Tibial artery (tissue), 4 donors: ENCODE results near the gene TSPAN18.
A peak's percentile ranks its signal among the peaks of the same experiment; 100 is the strongest.

Source experiments
- DNase-seq, 2 donors: peaks; one replicate each; pipeline ENCODE4 v3.0.0-alpha.2; 2019
- H3K27ac ChIP-seq, 2 donors: fragments of 200-600 bp; sonication (generic) in 1 of 2; 1 replicate in 1 of 2; 2 replicates in 1 of 2; pipeline ENCODE4 v1.5.1; 2018 to 2019; ENCODE audit warnings: mild to moderate bottlenecking in 1 of 2
- H3K27me3 ChIP-seq, 2 donors: fragments of 200-600 bp; sonication (generic) in 1 of 2; one replicate each; pipeline versions ENCODE4 v1.5.1 to v1.6.0; 2016 to 2019
- H3K36me3 ChIP-seq, 3 donors: fragments of 200-600 bp; sonication (generic) in 2 of 3; one replicate each; pipeline ENCODE4 v1.5.1; 2016 to 2019; ENCODE audit warnings: mild to moderate bottlenecking in 2 of 3
- H3K4me1 ChIP-seq, 4 donors: fragments of 200-600 bp; sonication (generic) in 2 of 4; 1 replicate in 3 of 4; 2 replicates in 1 of 4; pipeline ENCODE4 v1.5.1; 2016 to 2019
- H3K4me3 ChIP-seq, 2 donors: fragments of 200-600 bp; sonication (generic) in 1 of 2; 1 replicate in 1 of 2; 2 replicates in 1 of 2; pipeline ENCODE4 v1.5.1; 2018 to 2019; ENCODE audit warnings: mild to moderate bottlenecking in 2 of 2
- H3K9me3 ChIP-seq, 3 donors: fragments of 200-600 bp; sonication (generic) in 1 of 3; one replicate each; pipeline ENCODE4 v1.5.1; 2016 to 2019
- intact Hi-C: fragments of 100-400 bp; cut with DNase I; formaldehyde crosslinking; loops from one replicate; pipeline ENCODE4 v1.15.0; 2023; ENCODE audit warnings: low total_unique reads
- TF ChIP-seq, protein P1 (sequence below), 2 experiments: fragments of 200-600 bp in 1 of 2; fragments of 450-650 bp in 1 of 2; IDR thresholded peaks; one replicate each; pipeline ENCODE4 v1.5.1; 2017 to 2019; ENCODE audit warnings: antibody characterized with exemption in 2 of 2, mild to moderate bottlenecking in 1 of 2, moderate library complexity in 1 of 2

The TSPAN18 gene

DNA sequence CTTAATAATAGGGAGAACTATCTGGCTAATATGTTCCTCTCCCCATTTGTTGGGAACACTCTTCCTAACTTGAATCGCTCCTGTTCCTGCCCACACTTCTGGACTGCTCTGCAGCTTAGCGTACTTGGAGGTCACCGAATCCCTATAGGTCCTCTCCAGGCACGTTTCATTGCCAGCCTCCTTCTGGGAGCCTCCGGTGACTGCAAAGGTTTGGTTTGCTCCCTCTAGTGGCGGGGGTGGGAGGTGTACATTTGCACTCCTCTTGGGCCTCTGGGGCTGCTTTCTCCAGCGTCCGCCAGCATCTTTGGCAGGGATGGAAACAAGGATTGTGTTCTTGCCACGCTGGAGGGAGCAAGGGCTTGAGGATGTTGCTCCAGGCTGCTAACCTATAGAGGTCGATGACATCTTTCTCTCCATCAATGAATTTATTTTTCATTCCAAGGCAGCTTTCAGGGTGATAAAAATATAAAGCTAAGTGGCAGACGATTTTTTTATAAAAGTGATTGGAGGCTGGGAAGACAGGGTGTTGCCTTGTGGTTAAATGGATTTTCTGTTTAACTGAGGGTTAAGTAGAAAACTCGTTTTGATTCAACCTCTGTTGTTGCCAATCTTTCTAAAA lies 48.7 kb downstream of the TSPAN18 start:
- DNase-seq = peak in 1 of 2 donors; percentile 63
- TF ChIP-seq, protein P1, sequence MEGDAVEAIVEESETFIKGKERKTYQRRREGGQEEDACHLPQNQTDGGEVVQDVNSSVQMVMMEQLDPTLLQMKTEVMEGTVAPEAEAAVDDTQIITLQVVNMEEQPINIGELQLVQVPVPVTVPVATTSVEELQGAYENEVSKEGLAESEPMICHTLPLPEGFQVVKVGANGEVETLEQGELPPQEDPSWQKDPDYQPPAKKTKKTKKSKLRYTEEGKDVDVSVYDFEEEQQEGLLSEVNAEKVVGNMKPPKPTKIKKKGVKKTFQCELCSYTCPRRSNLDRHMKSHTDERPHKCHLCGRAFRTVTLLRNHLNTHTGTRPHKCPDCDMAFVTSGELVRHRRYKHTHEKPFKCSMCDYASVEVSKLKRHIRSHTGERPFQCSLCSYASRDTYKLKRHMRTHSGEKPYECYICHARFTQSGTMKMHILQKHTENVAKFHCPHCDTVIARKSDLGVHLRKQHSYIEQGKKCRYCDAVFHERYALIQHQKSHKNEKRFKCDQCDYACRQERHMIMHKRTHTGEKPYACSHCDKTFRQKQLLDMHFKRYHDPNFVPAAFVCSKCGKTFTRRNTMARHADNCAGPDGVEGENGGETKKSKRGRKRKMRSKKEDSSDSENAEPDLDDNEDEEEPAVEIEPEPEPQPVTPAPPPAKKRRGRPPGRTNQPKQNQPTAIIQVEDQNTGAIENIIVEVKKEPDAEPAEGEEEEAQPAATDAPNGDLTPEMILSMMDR (IDR thresholded peaks at IDR 0.05) = peak; percentile 36 to 48
- no peak overlapping the region for H3K27ac ChIP-seq

DNA sequence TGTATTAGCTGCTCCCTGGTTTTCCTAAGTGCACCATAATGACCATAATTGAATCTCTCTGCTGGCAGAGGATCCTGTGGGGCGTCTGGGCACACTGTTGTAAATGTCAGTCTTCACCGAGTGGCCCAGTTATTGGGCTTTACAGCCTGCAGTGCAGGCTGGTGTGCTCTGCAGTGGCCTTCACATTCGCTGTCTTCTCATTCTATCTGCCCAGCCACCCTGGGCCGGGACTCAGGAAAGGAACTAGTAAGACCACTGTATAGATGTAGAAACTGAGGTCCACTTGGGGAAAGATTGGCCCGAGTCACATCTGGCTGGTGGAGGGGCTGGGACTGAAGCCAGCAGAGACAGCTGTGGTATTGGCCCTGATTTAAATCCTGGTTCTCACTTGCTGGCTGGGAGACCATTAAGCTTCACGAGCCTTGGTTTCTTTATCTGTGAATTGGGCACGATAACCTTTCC lies 49.3 kb downstream of the TSPAN18 start:
- no peaks in the 10 kb centered on the region for H3K9me3 ChIP-seq
- H3K4me3 ChIP-seq = no peak overlapping the region
- H3K27ac ChIP-seq = no peak overlapping the region
- H3K4me1 ChIP-seq = peaks cover 0 to 14% (median 11%) of the 10 kb centered on the region in 4 donors
- TF ChIP-seq, protein P1 (IDR thresholded peaks at IDR 0.05) = no peak
- intact Hi-C loops = no loop called here
- H3K27me3 ChIP-seq = no peaks in the 10 kb centered on the region
- H3K36me3 ChIP-seq = no peaks in the 10 kb centered on the region
- DNase-seq = peak in 1 of 2 donors; percentile 20

More for the DNA sequence above, 48.7 kb downstream of the TSPAN18 start:
- Histone ChIP-seq H3K36me3 (no peaks in the 10 kb centered on the region), H3K27me3 (no peaks in the 10 kb centered on the region), H3K4me3 (no peak overlapping the region), H3K4me1 (peaks cover 0 to 14% (median 11%) of the 10 kb centered on the region in 4 donors), H3K9me3 (no peaks in the 10 kb centered on the region)
- intact Hi-C loops = no loop called here

DNA sequence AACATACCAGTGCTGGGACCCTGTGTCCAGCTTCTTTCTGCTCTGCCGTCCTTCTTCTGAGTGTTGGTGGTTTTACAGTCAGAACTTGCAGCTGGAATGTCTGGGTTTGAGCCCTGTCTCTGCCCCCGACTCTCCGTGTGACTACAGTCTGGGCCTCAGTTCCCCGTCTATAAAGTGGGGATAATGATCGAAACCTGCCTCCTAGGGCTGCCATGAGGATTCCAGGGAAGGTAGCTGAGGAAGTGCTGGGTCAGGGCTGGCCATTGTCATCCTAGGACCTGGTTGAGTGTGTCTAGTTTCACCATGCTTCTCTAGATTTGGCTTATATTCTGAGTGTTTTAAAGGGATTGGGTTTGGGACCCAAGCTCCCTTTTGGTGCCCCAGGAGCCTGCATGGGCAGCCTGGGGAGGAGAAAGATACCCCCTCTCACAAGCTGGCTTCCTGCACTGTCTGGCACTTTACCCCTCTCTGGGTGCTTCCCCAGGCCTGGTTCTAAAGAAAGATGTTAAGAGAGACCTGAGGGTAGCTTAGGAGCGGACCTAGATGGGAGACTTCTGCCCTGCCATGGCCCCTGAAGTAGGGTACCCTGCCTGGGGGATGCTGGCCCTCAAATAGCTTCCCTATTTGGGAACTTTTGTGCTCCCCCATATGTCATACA lies 49.9 kb downstream of the TSPAN18 start:
- TF ChIP-seq, protein P1 (IDR thresholded peaks at IDR 0.05) = no peak
- H3K9me3 ChIP-seq = no peaks in the 10 kb centered on the region
- H3K27ac ChIP-seq = no peak overlapping the region
- no peaks in the 10 kb centered on the region for H3K36me3 ChIP-seq
- H3K4me3 ChIP-seq = no peak overlapping the region
- H3K27me3 ChIP-seq = no peaks in the 10 kb centered on the region
- intact Hi-C loops = no loop called here
- DNase-seq = no peak
- peaks cover 0 to 14% (median 11%) of the 10 kb centered on the region in 4 donors for H3K4me1 ChIP-seq

DNA sequence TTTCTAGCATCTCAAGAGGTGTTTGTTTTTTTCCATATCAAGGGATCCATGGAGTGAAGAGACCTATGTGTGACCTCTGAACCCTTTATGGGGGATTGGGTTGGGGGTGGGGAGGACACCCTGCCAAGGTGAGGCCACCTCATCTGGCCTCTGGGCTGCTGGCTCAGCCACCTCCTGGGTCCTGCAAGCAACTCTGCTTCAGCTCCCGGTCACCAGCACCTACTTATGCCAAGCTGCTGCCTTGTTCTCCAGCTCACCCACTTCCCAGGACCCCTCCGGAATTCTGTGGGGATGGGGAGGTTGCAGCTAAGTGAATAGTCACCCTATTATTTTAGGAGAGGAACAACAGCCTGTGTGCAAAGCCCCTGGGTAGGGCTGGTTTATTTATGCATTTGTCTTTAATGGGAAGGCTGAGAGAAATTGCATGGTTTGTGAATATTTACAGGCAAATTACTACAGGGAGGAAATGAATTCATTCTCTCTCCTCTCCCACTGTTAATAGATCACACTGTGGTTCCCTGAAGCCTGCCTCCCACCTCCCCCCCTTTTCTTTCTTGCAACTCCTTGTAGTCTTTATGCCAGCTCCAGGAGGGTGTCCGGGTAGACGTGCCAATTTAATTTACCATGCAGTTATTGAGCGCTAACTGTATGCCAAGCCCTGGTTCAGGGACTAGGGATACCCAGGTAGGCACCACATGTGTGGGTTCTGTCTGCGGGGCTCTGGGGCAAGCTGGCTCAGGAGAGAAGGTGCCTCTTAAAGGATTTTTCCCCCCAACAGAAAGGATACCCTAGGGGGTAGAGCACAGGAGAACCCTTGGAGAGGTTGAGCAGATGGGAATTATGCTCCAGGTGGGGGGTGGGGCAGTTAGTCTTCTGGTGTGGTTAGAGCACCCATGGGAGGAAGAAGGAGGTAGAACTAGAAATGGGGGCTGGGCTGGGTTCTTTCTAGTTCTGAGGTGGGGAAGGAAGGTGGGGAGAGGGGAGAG lies 50.7 kb downstream of the TSPAN18 start:
- H3K27ac ChIP-seq = no peak overlapping the region
- intact Hi-C loops = no loop called here
- H3K27me3 ChIP-seq = no peaks in the 10 kb centered on the region
- peak; percentile 9 to 51 for DNase-seq
- TF ChIP-seq, protein P1 (IDR thresholded peaks at IDR 0.05) = no peak
- H3K4me3 ChIP-seq = no peak overlapping the region
- no peaks in the 10 kb centered on the region for H3K9me3 ChIP-seq
- no peaks in the 10 kb centered on the region for H3K36me3 ChIP-seq
- peaks cover 0 to 14% (median 11%) of the 10 kb centered on the region in 4 donors for H3K4me1 ChIP-seq
